DND-41 (cell line): ENCODE measurements around the gene AP2A1.
A peak's percentile ranks its signal among the peaks of the same experiment; 100 is the strongest.

ENCODE experiments used
- ATAC-seq: fragments of 200-7000 bp; cut with Tn5 transposase; 3 replicates; pipeline ENCODE4 v1.9.1; 2021; ENCODE audit warnings: low read depth; ENCODE audit not compliant: insufficient read depth
- DNase-seq: peaks from one replicate; pipeline ENCODE4 v3.0.0-alpha.2; 2020
- H2AFZ ChIP-seq: 2 replicates; pipeline ENCODE4 v1.6.0; 2012; ENCODE audit warnings: low read depth, low read length
- H3K27ac ChIP-seq: 2 replicates; pipeline ENCODE4 v1.5.1; 2012; ENCODE audit warnings: low read length, inconsistent platforms
- H3K27me3 ChIP-seq: fragments of 200-600 bp; sonication (generic); 2 replicates; pipeline ENCODE4 v1.6.0; 2012; ENCODE audit warnings: low read length, mild to moderate bottlenecking, inconsistent platforms; ENCODE audit not compliant: insufficient read depth, poor library complexity
- H3K36me3 ChIP-seq: 2 replicates; pipeline ENCODE4 v1.5.1; 2012; ENCODE audit warnings: low read length, inconsistent platforms; ENCODE audit not compliant: insufficient read depth
- H3K4me1 ChIP-seq: 2 replicates; pipeline ENCODE4 v1.5.1; 2012; ENCODE audit warnings: mild to moderate bottlenecking, low read length; ENCODE audit not compliant: insufficient read depth
- H3K4me2 ChIP-seq: 2 replicates; pipeline ENCODE4 v1.6.0; 2012; ENCODE audit warnings: mild to moderate bottlenecking, moderate library complexity, low read length, inconsistent platforms; ENCODE audit not compliant: insufficient read depth
- H3K4me3 ChIP-seq, 2 experiments: fragments of 200-600 bp in 1 of 2; shearing (Covaris generic) in 1 of 2; 2 replicates each; pipeline ENCODE4 v1.5.1; 2012 to 2016; ENCODE audit warnings: inconsistent platforms in 2 of 2, low read length in 2 of 2, mild to moderate bottlenecking in 2 of 2, low read depth in 1 of 2, moderate library complexity in 1 of 2
- H3K79me2 ChIP-seq: 2 replicates; pipeline ENCODE4 v1.6.0; 2012; ENCODE audit warnings: low read length, inconsistent platforms; ENCODE audit not compliant: insufficient read depth
- H3K9ac ChIP-seq: 2 replicates; pipeline ENCODE4 v1.6.0; 2012; ENCODE audit warnings: low read depth, mild to moderate bottlenecking, inconsistent platforms, low read length, moderate library complexity
- H3K9me3 ChIP-seq: 2 replicates; pipeline ENCODE4 v1.5.1; 2012; ENCODE audit warnings: low read length, moderate library complexity, mild to moderate bottlenecking, inconsistent platforms; ENCODE audit not compliant: insufficient read depth, severe bottlenecking
- H4K20me1 ChIP-seq: 2 replicates; pipeline ENCODE4 v1.6.0; 2012; ENCODE audit warnings: low read length; ENCODE audit not compliant: insufficient read depth
- CTCF ChIP-seq: IDR thresholded peaks from 2 replicates; pipeline ENCODE4 v1.5.1; 2012; ENCODE audit warnings: borderline replicate concordance, low read length, moderate library complexity, mild to moderate bottlenecking; ENCODE audit not compliant: poor library complexity, severe bottlenecking; ENCODE audit errors: extremely low read depth
- EZH2 ChIP-seq: IDR thresholded peaks from 3 replicates; pipeline ENCODE4 v1.6.1; 2012; ENCODE audit warnings: borderline replicate concordance, low read depth, mild to moderate bottlenecking, moderate library complexity, low read length, inconsistent platforms; ENCODE audit not compliant: severe bottlenecking

AP2A1 gene

GRCh38 chr19:49855676-49856573 lies 89.1 kb downstream of the AP2A1 start:
- H3K4me1 ChIP-seq, result peaks cover 25% of the 10 kb centered on the region
- H3K27ac ChIP-seq, result no peak overlapping the region
- no peak overlapping the region for H2AFZ ChIP-seq
- no peak for DNase-seq
- no peak overlapping the region for H3K4me2 ChIP-seq
- H3K9ac ChIP-seq, result no peak overlapping the region
- peaks cover 62% of the 10 kb centered on the region for H3K79me2 ChIP-seq
- H3K4me3 ChIP-seq, result no peak overlapping the region
- no peaks in the 10 kb centered on the region for H3K27me3 ChIP-seq
- ATAC-seq, result no peak
- peaks cover 85% of the 10 kb centered on the region for H4K20me1 ChIP-seq
- TF ChIP-seq EZH2 (no peak), CTCF (peak; percentile 8)
- H3K36me3 ChIP-seq, result peaks cover 84% of the 10 kb centered on the region
- H3K9me3 ChIP-seq, result no peaks in the 10 kb centered on the region

- no peak overlapping the region for H3K4me2 ChIP-seq
- peaks cover 25% of the 10 kb centered on the region for H3K4me1 ChIP-seq
- H3K36me3 ChIP-seq, result peaks cover 90% of the 10 kb centered on the region
- peaks cover 88% of the 10 kb centered on the region for H4K20me1 ChIP-seq
- no peak overlapping the region for H3K27ac ChIP-seq
- ATAC-seq (no peak), DNase-seq (no peak)
- no peak overlapping the region for H2AFZ ChIP-seq
- no peaks in the 10 kb centered on the region for H3K9me3 ChIP-seq
- TF ChIP-seq CTCF (no peak), EZH2 (no peak)
- peaks cover 58% of the 10 kb centered on the region for H3K79me2 ChIP-seq
- H3K27me3 ChIP-seq, result no peaks in the 10 kb centered on the region
- H3K4me3 ChIP-seq, result no peak overlapping the region
- H3K9ac ChIP-seq, result no peak overlapping the region
Measured at GRCh38 chr19:49856574-49857021, 89.8 kb downstream of the AP2A1 start.
